Activated CD8-positive, alpha-beta memory T cell treated with anti-CD3 and anti-CD28 coated beads, Interleukin-2, amount 50 U/mL, for 1 hour (primary cell): ENCODE measurements around the gene CNTN6.

Experiments
- DNase-seq: peaks from one replicate; pipeline ENCODE4 v3.0.0-alpha.2; 2020; ENCODE audit errors: extremely low read depth

CNTN6 gene

GRCh38 chr3:1092771-1093170 is at the start of gene CNTN6:
Gene CNTN6 (plus strand): TSS chr3:1093024. CDS start chr3:1148009, 54,985 bp downstream.
- no peak for DNase-seq

GRCh38 chr3:1048558-1048957 is 44.3 kb upstream of the CNTN6 start:
- DNase-seq, result no peak

- no peak for DNase-seq
These were observed 37.0 kb upstream of the CNTN6 start for GRCh38 chr3:1055870-1056269.

- DNase-seq, result no peak
These were observed 36.1 kb upstream of the CNTN6 start for GRCh38 chr3:1056744-1057143.

- no peak for DNase-seq
These were observed 35.4 kb upstream of the CNTN6 start for GRCh38 chr3:1057436-1057835.

- DNase-seq, result no peak
These were observed 23.8 kb upstream of the CNTN6 start for GRCh38 chr3:1068985-1069384.

- DNase-seq, result no peak
These were observed 20.8 kb upstream of the CNTN6 start for GRCh38 chr3:1072041-1072440.

- DNase-seq, result no peak
These were observed 13.2 kb upstream of the CNTN6 start for GRCh38 chr3:1079662-1080061.

GRCh38 chr3:1082108-1082507 is 10.7 kb upstream of the CNTN6 start:
- no peak for DNase-seq

- no peak for DNase-seq
These were observed 5.7 kb upstream of the CNTN6 start for GRCh38 chr3:1087066-1087560.

GRCh38 chr3:1088503-1088902 is 4.3 kb upstream of the CNTN6 start:
- no peak for DNase-seq

GRCh38 chr3:1091286-1091685 is 1.5 kb upstream of the CNTN6 start:
- DNase-seq, result no peak

GRCh38 chr3:1092061-1092460 is 763 bp upstream of the CNTN6 start:
- DNase-seq, result no peak

- DNase-seq, result no peak
These were observed 393 bp downstream of the CNTN6 start for GRCh38 chr3:1093217-1093616.

GRCh38 chr3:1103525-1103924 is 10.7 kb downstream of the CNTN6 start:
- DNase-seq, result no peak

- no peak for DNase-seq
These were observed 25.1 kb downstream of the CNTN6 start for GRCh38 chr3:1117843-1118473.

- no peak for DNase-seq
These were observed 38.3 kb downstream of the CNTN6 start for GRCh38 chr3:1131166-1131565.

GRCh38 chr3:1135194-1135593 is 42.4 kb downstream of the CNTN6 start:
- no peak for DNase-seq

- no peak for DNase-seq
These were observed 45.2 kb downstream of the CNTN6 start for GRCh38 chr3:1138036-1138435.

- DNase-seq, result no peak
These were observed 46.2 kb downstream of the CNTN6 start for GRCh38 chr3:1139071-1139470.

- DNase-seq, result no peak
These were observed 54.5 kb downstream of the CNTN6 start for GRCh38 chr3:1147326-1147725.

GRCh38 chr3:1147819-1148218 is 55.0 kb downstream of the CNTN6 start:
- DNase-seq, result no peak

GRCh38 chr3:1164101-1164500 is 71.3 kb downstream of the CNTN6 start:
- DNase-seq, result no peak

- no peak for DNase-seq
These were observed 78.5 kb downstream of the CNTN6 start for GRCh38 chr3:1171320-1171719.
